Neural progenitor cell (in vitro differentiated cells): ENCODE results near the gene GABRD.

Experiments
- EZH2 ChIP-seq: fragments of 200-600 bp; sonication (generic); IDR thresholded peaks from 2 replicates; pipeline ENCODE4 v1.6.1; 2017; ENCODE audit warnings: antibody characterized with exemption, mild to moderate bottlenecking, moderate library complexity
- EZH2phosphoT487 ChIP-seq: fragments of 200-600 bp; sonication (generic); IDR thresholded peaks from 2 replicates; pipeline ENCODE4 v1.6.1; 2017; ENCODE audit warnings: antibody characterized with exemption
- TF ChIP-seq, protein P1 (sequence below): fragments of 200-600 bp; sonication (generic); IDR thresholded peaks from 2 replicates; pipeline ENCODE4 v1.5.1; 2017; ENCODE audit warnings: antibody characterized with exemption, mild to moderate bottlenecking

DNA sequence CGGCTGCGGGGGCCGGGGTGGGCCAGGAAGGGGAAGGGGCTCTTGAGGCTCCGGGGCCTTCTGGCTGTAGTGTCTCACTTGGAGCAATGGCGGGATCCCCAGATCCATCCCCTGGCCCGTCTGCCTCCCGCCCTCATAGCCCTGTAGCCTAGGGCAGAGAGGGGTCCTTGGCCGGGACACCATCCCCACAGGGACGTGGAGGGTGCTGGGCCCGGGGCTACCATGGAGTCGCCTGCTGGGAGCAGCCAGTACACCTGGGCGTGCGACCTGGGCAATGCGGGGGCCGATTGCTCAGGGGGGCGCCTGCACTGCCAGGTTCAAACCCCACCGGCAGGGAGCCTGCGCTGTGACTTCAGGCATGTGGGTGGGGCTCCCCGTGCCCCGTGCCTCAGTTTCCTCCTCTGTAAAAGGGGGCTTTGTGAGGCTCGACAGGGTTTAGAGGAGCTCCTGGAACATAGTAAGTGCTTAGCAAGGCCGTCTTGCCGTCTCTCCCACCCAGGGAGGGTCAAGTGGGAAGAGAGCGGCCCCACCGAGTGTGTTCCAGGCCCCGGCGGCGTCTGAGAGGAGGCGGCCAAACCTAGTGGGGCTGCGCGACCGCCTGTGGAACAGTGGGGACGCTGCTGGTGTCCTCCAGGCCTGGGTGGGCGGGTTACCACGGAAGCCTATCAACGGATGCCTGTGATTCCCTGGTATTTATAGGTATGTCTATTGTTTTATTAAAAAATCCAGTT, 51.8 kb downstream of the GABRD start:
- TF ChIP-seq, protein P1, sequence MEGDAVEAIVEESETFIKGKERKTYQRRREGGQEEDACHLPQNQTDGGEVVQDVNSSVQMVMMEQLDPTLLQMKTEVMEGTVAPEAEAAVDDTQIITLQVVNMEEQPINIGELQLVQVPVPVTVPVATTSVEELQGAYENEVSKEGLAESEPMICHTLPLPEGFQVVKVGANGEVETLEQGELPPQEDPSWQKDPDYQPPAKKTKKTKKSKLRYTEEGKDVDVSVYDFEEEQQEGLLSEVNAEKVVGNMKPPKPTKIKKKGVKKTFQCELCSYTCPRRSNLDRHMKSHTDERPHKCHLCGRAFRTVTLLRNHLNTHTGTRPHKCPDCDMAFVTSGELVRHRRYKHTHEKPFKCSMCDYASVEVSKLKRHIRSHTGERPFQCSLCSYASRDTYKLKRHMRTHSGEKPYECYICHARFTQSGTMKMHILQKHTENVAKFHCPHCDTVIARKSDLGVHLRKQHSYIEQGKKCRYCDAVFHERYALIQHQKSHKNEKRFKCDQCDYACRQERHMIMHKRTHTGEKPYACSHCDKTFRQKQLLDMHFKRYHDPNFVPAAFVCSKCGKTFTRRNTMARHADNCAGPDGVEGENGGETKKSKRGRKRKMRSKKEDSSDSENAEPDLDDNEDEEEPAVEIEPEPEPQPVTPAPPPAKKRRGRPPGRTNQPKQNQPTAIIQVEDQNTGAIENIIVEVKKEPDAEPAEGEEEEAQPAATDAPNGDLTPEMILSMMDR: no peak
- TF ChIP-seq EZH2 (no peak), EZH2phosphoT487 (no peak)
